GM18507 (cell line): Measurements from ENCODE around the gene WAC.
"Not testable (repeated sequence)": the region's sequence is repeated elsewhere in the genome, so short reads cannot be mapped to it uniquely, and the experiment has no call there.

Experiments used
- DNase-seq: peaks from one replicate; pipeline ENCODE4 v3.0.0; 2011; ENCODE audit warnings: low read depth; ENCODE audit not compliant: insufficient read length; ENCODE audit errors: extremely low spot score
- FAIRE-seq: peaks from 2 replicates; lab custom pipeline; 2011; peaks lifted over from hg19 to GRCh38; lab: Jason Lieb, UNC

Gene WAC

GRCh38 chr10:28532337-28533185, at the start of gene WAC:
Gene WAC, plus strand, starts transcription at chr10:28533118. Its CDS starts 462 bp downstream, at chr10:28533580.
- peak; percentile 88 for FAIRE-seq
- peak; percentile 80 for DNase-seq

GRCh38 chr10:28489206-28489605, 43.7 kb upstream of the WAC start:
- DNase-seq (no peak), FAIRE-seq (no peak)

- not testable (repeated sequence) for FAIRE-seq, DNase-seq
These were observed 42.6 kb upstream of the WAC start for GRCh38 chr10:28490256-28490865.

- DNase-seq (no peak), FAIRE-seq (no peak)
These were observed 40.6 kb upstream of the WAC start for GRCh38 chr10:28492116-28492920.

GRCh38 chr10:28494420-28494819, 38.5 kb upstream of the WAC start:
- DNase-seq (no peak), FAIRE-seq (no peak)

GRCh38 chr10:28495084-28495483, 37.8 kb upstream of the WAC start:
- FAIRE-seq (no peak), DNase-seq (no peak)

GRCh38 chr10:28496017-28496416, 36.9 kb upstream of the WAC start:
- DNase-seq, result no peak
- FAIRE-seq, result no peak

GRCh38 chr10:28496481-28496961, 36.4 kb upstream of the WAC start:
- DNase-seq (no peak), FAIRE-seq (no peak)

- DNase-seq (no peak), FAIRE-seq (no peak)
These were observed 35.4 kb upstream of the WAC start for GRCh38 chr10:28497313-28498126.

GRCh38 chr10:28500203-28500602, 32.7 kb upstream of the WAC start:
- DNase-seq, FAIRE-seq: not testable (repeated sequence)

GRCh38 chr10:28503114-28503513, 29.8 kb upstream of the WAC start:
- DNase-seq (no peak), FAIRE-seq (no peak)

GRCh38 chr10:28505359-28505959, 27.5 kb upstream of the WAC start:
- DNase-seq (no peak), FAIRE-seq (no peak)

- FAIRE-seq (no peak), DNase-seq (no peak)
These were observed 24.5 kb upstream of the WAC start for GRCh38 chr10:28508304-28508925.

- no peak for DNase-seq
- FAIRE-seq, result no peak
These were observed 23.6 kb upstream of the WAC start for GRCh38 chr10:28509286-28509685.

- FAIRE-seq, result no peak
- no peak for DNase-seq
These were observed 18.3 kb upstream of the WAC start for GRCh38 chr10:28514648-28515047.

GRCh38 chr10:28520346-28520745, 12.6 kb upstream of the WAC start:
- no peak for DNase-seq
- FAIRE-seq, result no peak

GRCh38 chr10:28520828-28521227, 12.1 kb upstream of the WAC start:
- FAIRE-seq, DNase-seq: not testable (repeated sequence)

GRCh38 chr10:28521961-28522360, 11.0 kb upstream of the WAC start:
- not testable (repeated sequence) for FAIRE-seq, DNase-seq
